Myocyte (in vitro differentiated cells): Measurements from ENCODE around the gene OXA1L. TPM values are rescaled to one million over a fixed set of nuclear protein-coding genes. Genes with fewer than 3 reads are reported as not detected.

Experiments used
- total RNA-seq: library from RNA; depleted of rRNA; stranded (reverse); fragments of >200 nt; gene quantifications from 2 replicates; pipeline ENCODE4 v1.2.3, GENCODE V29; 2014

The OXA1L gene
- total RNA-seq, 1 donor from 2014 or later = 141 TPM

Other genes with a start within 250 kb of the OXA1L start
- gene DAD1, start 177.5 kb upstream of the OXA1L start, total RNA-seq = 269 and 398 TPM in 2 replicates
- gene ABHD4, start 168.4 kb upstream of the OXA1L start, total RNA-seq = 28.5 and 33.2 TPM in 2 replicates
- not detected in 2 replicates for gene OR6J1, start 122.3 kb upstream of the OXA1L start, total RNA-seq
- gene SLC7A7, start 48.7 kb downstream of the OXA1L start, total RNA-seq = 63.5 and 76.5 TPM in 2 replicates
- 21.8 and 167 TPM in 2 replicates for gene MRPL52, start 63.2 kb downstream of the OXA1L start, total RNA-seq
- 423 and 532 TPM in 2 replicates for gene MMP14, start 69.9 kb downstream of the OXA1L start, total RNA-seq
- gene LRP10, start 105.1 kb downstream of the OXA1L start, total RNA-seq = 81.6 and 106 TPM in 2 replicates
- 0.42 and 0.78 TPM in 2 replicates for gene REM2, start 116.5 kb downstream of the OXA1L start, total RNA-seq
- 74.9 and 440 TPM in 2 replicates for gene RBM23, start 152.5 kb downstream of the OXA1L start, total RNA-seq
- 64.1 and 75.9 TPM in 2 replicates for gene PRMT5, start 162.7 kb downstream of the OXA1L start, total RNA-seq
- 17.4 and 21.2 TPM in 2 replicates for gene HAUS4, start 190.4 kb downstream of the OXA1L start, total RNA-seq
- 150 and 178 TPM in 2 replicates for gene AJUBA, start 215.9 kb downstream of the OXA1L start, total RNA-seq
- gene C14orf93, start 243.5 kb downstream of the OXA1L start, total RNA-seq = 5.5 and 7.2 TPM in 2 replicates